K562 (cell line): Measurements from ENCODE around the gene RPAP2. TPM values are rescaled to one million over a fixed set of nuclear protein-coding genes. Genes with fewer than 3 reads are reported as not detected.

Experiments
- ARNT ChIP-seq, 2 experiments: fragments of 450-650 bp; IDR thresholded peaks; 2 replicates each; pipeline ENCODE4 v1.6.1; 2016; ENCODE audit warnings: mild to moderate bottlenecking in 1 of 2
- BRF1 ChIP-seq: IDR thresholded peaks from 3 replicates; pipeline ENCODE4 v1.6.1; 2011; ENCODE audit warnings: borderline replicate concordance, mild to moderate bottlenecking; ENCODE audit not compliant: insufficient read length; ENCODE audit errors: extremely low read depth
- DNMT1 ChIP-seq: fragments of 450-650 bp; IDR thresholded peaks from 2 replicates; pipeline ENCODE4 v1.6.1; 2016; ENCODE audit warnings: antibody characterized with exemption, mild to moderate bottlenecking
- EP400 ChIP-seq: fragments of 450-650 bp; IDR thresholded peaks from 2 replicates; pipeline ENCODE4 v1.6.1; 2017; ENCODE audit warnings: antibody characterized with exemption, mild to moderate bottlenecking, moderate library complexity
- HNRNPLL ChIP-seq: fragments of 200-400 bp; formaldehyde crosslinking; IDR thresholded peaks from 2 replicates; pipeline ENCODE4 v1.6.1; 2017; ENCODE audit warnings: low read length, low read depth, mild to moderate bottlenecking; ENCODE audit not compliant: poor library complexity, severe bottlenecking
- MEIS2 ChIP-seq: fragments of 450-650 bp; IDR thresholded peaks from 2 replicates; pipeline ENCODE4 v1.6.1; 2014; ENCODE audit warnings: mild to moderate bottlenecking; ENCODE audit not compliant: partially characterized antibody
- MYC ChIP-seq, 2 experiments: fragments of 250-450 bp in 1 of 2; sonication (Bioruptor Pico) in 1 of 2; IDR thresholded peaks; 2 replicates each; pipeline versions ENCODE4 v1.5.1 to v1.6.1; 2012 to 2021; ENCODE audit warnings: low read depth in 2 of 2, borderline replicate concordance in 1 of 2, improper control_type of control experiment in 1 of 2, low read length in 1 of 2, mild to moderate bottlenecking in 1 of 2, moderate library complexity in 1 of 2
- PHF21A ChIP-seq: fragments of 450-650 bp; IDR thresholded peaks from 2 replicates; pipeline ENCODE4 v1.6.1; 2017; ENCODE audit warnings: low read depth, borderline replicate concordance
- POLR2A ChIP-seq: fragments of 450-650 bp; conservative IDR thresholded peaks from 2 replicates; pipeline ENCODE4 v1.6.1; 2016
- POLR2AphosphoS2 ChIP-seq: IDR thresholded peaks from 2 replicates; pipeline ENCODE4 v1.6.1; 2012; ENCODE audit warnings: low read length, improper control_type of control experiment
- POLR2AphosphoS5 ChIP-seq: IDR thresholded peaks from 2 replicates; pipeline ENCODE4 v1.6.1; 2011; ENCODE audit warnings: mild to moderate bottlenecking, low read depth, low read length, moderate library complexity; ENCODE audit not compliant: control insufficient read depth, insufficient read depth
- RAD21 ChIP-seq, 2 experiments: fragments of 250-450 bp in 1 of 2; fragments of 450-650 bp in 1 of 2; sonication (Bioruptor Pico) in 1 of 2; formaldehyde crosslinking in 1 of 2; IDR thresholded peaks in 1 of 2; conservative IDR thresholded peaks in 1 of 2; 2 replicates each; pipeline versions ENCODE4 v1.4.0 to v1.8.0; 2020 to 2022; ENCODE audit warnings: mild to moderate bottlenecking in 2 of 2, moderate library complexity in 1 of 2
- RCOR1 ChIP-seq, 2 experiments: IDR thresholded peaks; 2 replicates each; pipeline ENCODE4 v1.6.1; 2012; ENCODE audit warnings: low read depth in 2 of 2, low read length in 2 of 2, borderline replicate concordance in 1 of 2, improper control_type of control experiment in 1 of 2
- SAFB ChIP-seq: fragments of 200-400 bp; formaldehyde crosslinking; IDR thresholded peaks from 2 replicates; pipeline ENCODE4 v1.6.1; 2017; ENCODE audit warnings: low read depth, low read length, borderline replicate concordance
- SMC3 ChIP-seq: conservative IDR thresholded peaks from 2 replicates; pipeline ENCODE4 v1.6.1; 2011; ENCODE audit warnings: low read depth, low read length, improper control_type of control experiment; ENCODE audit not compliant: insufficient read depth
- TEAD2 ChIP-seq: fragments of 450-650 bp; IDR thresholded peaks from 2 replicates; pipeline ENCODE4 v1.6.1; 2016; ENCODE audit warnings: missing genetic modification characterization, control low read depth, missing compliant biosample characterization
- ZC3H4 ChIP-seq: sonication (generic); formaldehyde crosslinking; IDR thresholded peaks from 2 replicates; pipeline ENCODE4 v1.9.0; 2021; ENCODE audit warnings: missing genetic modification reagents, borderline replicate concordance
- ZMIZ1 ChIP-seq, 2 experiments: fragments of 150-350 bp in 1 of 2; IDR thresholded peaks; 2 replicates each; pipeline ENCODE4 v1.6.1; 2012 to 2016; ENCODE audit warnings: low read depth in 2 of 2, low read length in 2 of 2, mild to moderate bottlenecking in 1 of 2, moderate library complexity in 1 of 2
- ZNF253 ChIP-seq: fragments of 250-450 bp; sonication (Bioruptor Pico); conservative IDR thresholded peaks from 2 replicates; pipeline ENCODE4 v1.6.1; 2021; ENCODE audit warnings: mild to moderate bottlenecking
- ZNF316 ChIP-seq: fragments of 450-650 bp; IDR thresholded peaks from 2 replicates; pipeline ENCODE4 v1.6.1; 2016
- ZNF408 ChIP-seq: fragments of 250-450 bp; sonication (Bioruptor Pico); IDR thresholded peaks from 2 replicates; pipeline ENCODE4 v1.4.0; 2020; ENCODE audit warnings: low read depth, mild to moderate bottlenecking, moderate library complexity
- ZNF668 ChIP-seq: fragments of 250-450 bp; sonication (Bioruptor Pico); IDR thresholded peaks from 2 replicates; pipeline ENCODE4 v1.8.0; 2022; ENCODE audit warnings: mild to moderate bottlenecking, inconsistent platforms
- ZNF77 ChIP-seq: fragments of 250-450 bp; sonication (Bioruptor Pico); IDR thresholded peaks from 2 replicates; pipeline ENCODE4 v1.5.0; 2020
- ZNF785 ChIP-seq: fragments of 250-450 bp; sonication (Bioruptor Pico); IDR thresholded peaks from 2 replicates; pipeline ENCODE4 v1.4.0; 2020; ENCODE audit warnings: mild to moderate bottlenecking
- polyA plus RNA-seq, 8 experiments: library from polyadenylated mRNA; depleted of rRNA in 4 of 8; stranded (reverse) in 5 of 8; unstranded in 3 of 8; fragments of >200 nt; fragmentation: Nextera tagmentation in 2 of 8; fragmentation: Illumina TruSeq in 1 of 8; extraction: Ambion mirVana in 2 of 8; extraction: Trizol in 1 of 8; gene quantifications; 2 replicates each; pipeline versions ENCODE4 v1.2.1 to v1.2.3, GENCODE V29; 2011 to 2014; ENCODE audit warnings: inconsistent platforms in 1 of 8, missing spikeins in 1 of 8
- total RNA-seq, 7 experiments: library from RNA; depleted of rRNA in 6 of 7; stranded (reverse); fragments of >200 nt in 6 of 7; fragmentation: Illumina TruSeq in 2 of 7; extraction: Trizol in 2 of 7; gene quantifications; 2 replicates each; pipeline versions ENCODE4 v1.2.1 to v1.2.3, GENCODE V29; 2011 to 2021; ENCODE audit warnings: low replicate concordance in 1 of 7
- TF ChIP-seq, protein P1 (sequence below): fragments of 250-450 bp; sonication (Bioruptor Pico); IDR thresholded peaks from 2 replicates; pipeline ENCODE4 v1.8.0; 2021; ENCODE audit warnings: moderate library complexity, mild to moderate bottlenecking, inconsistent platforms

RPAP2 gene
- total and polyA plus RNA-seq, 9 of the 15 experiments (the other 6 are each of a cell fraction or from before 2014, with no cell fraction given): 6.2 to 41.7 (median 28.7) TPM

DNA sequence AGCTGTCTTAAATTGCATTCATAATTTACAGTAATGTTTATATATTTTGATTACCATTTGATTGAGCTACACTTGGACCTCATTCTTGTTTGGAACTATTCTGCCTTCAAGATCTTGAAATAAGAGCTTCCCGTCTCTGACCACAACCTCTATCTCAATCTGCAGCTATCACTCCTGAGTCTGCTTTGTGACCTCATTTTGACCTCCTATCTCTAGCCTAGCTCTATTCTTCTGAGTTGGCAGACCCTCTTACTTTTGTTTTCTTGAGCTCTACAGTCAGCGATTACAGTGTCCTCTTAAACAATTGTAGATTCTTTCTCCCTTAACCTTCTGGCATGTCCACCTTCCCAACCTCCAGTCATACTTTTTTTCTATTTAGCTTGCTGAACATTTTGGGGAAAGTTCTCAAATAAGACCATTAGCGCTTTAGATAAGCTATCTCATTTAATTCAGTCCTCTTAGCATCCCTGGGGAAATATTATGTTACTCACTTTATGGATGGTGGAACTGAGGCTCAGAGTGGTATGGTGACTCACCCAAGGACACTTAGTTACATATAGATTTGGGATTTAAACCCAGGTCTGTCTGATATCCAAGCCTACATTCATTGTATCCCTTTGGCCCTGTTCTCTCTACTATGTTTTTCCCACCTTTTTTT lies 19.1 kb downstream of the RPAP2 start (continued):
- peak in 1 of 2 experiments; percentile 74; a peak in 2 of 4 replicates for TF ChIP-seq ZMIZ1 (IDR thresholded peaks at IDR 0.05; ENCODE audit: low read depth in 2 of 2, low read length in 2 of 2)
- no peak for TF ChIP-seq ZC3H4 (CRISPR knock-in tag)
- TF ChIP-seq, protein P1, sequence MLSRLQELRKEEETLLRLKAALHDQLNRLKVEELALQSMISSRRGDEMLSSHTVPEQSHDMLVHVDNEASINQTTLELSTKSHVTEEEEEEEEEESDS (CRISPR knock-in tag): no peak
- TF ChIP-seq BRF1: no peak
- no peak for TF ChIP-seq ARNT (IDR thresholded peaks at IDR 0.05)
- peak; percentile 30; the same call in 1 of the 2 replicates for TF ChIP-seq EP400
- TF ChIP-seq POLR2A: no peak
- TF ChIP-seq MYC (IDR thresholded peaks at IDR 0.05; ENCODE audit: low read depth, low read length): no peak
- TF ChIP-seq MYC (CRISPR knock-in tag; IDR thresholded peaks at IDR 0.05; ENCODE audit: borderline replicate concordance, low read depth): no peak
- TF ChIP-seq ZNF785 (CRISPR knock-in tag): no peak
- TF ChIP-seq ZNF77 (CRISPR knock-in tag): no peak
- TF ChIP-seq ZNF253: no peak
- TF ChIP-seq SAFB: no peak
- TF ChIP-seq RAD21 (CRISPR knock-in tag; conservative IDR thresholded peaks at IDR 0.05 in 1 of 2, IDR thresholded peaks at IDR 0.05 in 1 of 2): no peak; a peak in 1 of 4 replicates
- TF ChIP-seq MEIS2: peak; percentile 66
- no peak for TF ChIP-seq HNRNPLL
- peak; percentile 28; the same call in 1 of the 2 replicates for TF ChIP-seq ZNF316
- no peak for TF ChIP-seq DNMT1
- TF ChIP-seq TEAD2 (tag): no peak
- TF ChIP-seq POLR2AphosphoS2: no peak
- TF ChIP-seq ZNF408: no peak
- TF ChIP-seq PHF21A: no peak
- TF ChIP-seq POLR2AphosphoS5: peak; percentile 75
- no peak for TF ChIP-seq SMC3
- no peak for TF ChIP-seq ZNF668 (CRISPR knock-in tag)
- peak; percentile 60 to 95; a peak in 3 of 4 replicates for TF ChIP-seq RCOR1 (IDR thresholded peaks at IDR 0.05; ENCODE audit: borderline replicate concordance in 1 of 2, low read depth in 2 of 2, low read length in 2 of 2)
